Gastrocnemius medialis (tissue), 4 donors: ENCODE results near the gene KLF9. TPM values are rescaled to one million over a fixed set of nuclear protein-coding genes. Genes with fewer than 3 reads are reported as not detected.
A peak's percentile ranks its signal among the peaks of the same experiment; 100 is the strongest.

Experiments
- ATAC-seq, 2 donors: fragments of 150-250 bp; one replicate each; pipeline ENCODE4 v1.9.1; 2016
- DNase-seq, 2 donors: peaks; one replicate each; pipeline ENCODE4 v3.0.0-alpha.2; 2019
- H3K27ac ChIP-seq, 4 donors: fragments of 200-600 bp; sonication (generic); 1 replicate in 1 of 4; 2 replicates in 3 of 4; pipeline ENCODE4 v1.5.1; 2016 to 2018; ENCODE audit warnings: mild to moderate bottlenecking in 2 of 4, moderate library complexity in 1 of 4
- H3K27me3 ChIP-seq, 3 donors: fragments of 200-600 bp; sonication (generic) in 2 of 3; 1 replicate in 1 of 3; 2 replicates in 2 of 3; pipeline versions ENCODE4 v1.5.1 to v1.6.0; 2016 to 2019; ENCODE audit warnings: mild to moderate bottlenecking in 1 of 3, moderate library complexity in 1 of 3
- H3K36me3 ChIP-seq, 2 donors: fragments of 200-600 bp; sonication (generic) in 1 of 2; one replicate each; pipeline ENCODE4 v1.5.1; 2017 to 2018
- H3K4me1 ChIP-seq, 2 donors: fragments of 200-600 bp; sonication (generic) in 1 of 2; one replicate each; pipeline ENCODE4 v1.5.1; 2016 to 2017; ENCODE audit warnings: mild to moderate bottlenecking in 2 of 2
- H3K4me3 ChIP-seq, 4 donors: fragments of 200-600 bp; sonication (generic) in 3 of 4; 1 replicate in 1 of 4; 2 replicates in 3 of 4; pipeline ENCODE4 v1.5.1; 2016 to 2019; ENCODE audit warnings: mild to moderate bottlenecking in 2 of 4
- H3K9me3 ChIP-seq, 3 donors: fragments of 200-600 bp; sonication (generic) in 2 of 3; 1 replicate in 1 of 3; 2 replicates in 2 of 3; pipeline ENCODE4 v1.5.1; 2016 to 2019
- POLR2A ChIP-seq, 2 donors: fragments of 450-650 bp; IDR thresholded peaks; one replicate each; pipeline ENCODE4 v1.6.1; 2017; ENCODE audit warnings: antibody characterized with exemption in 2 of 2, mild to moderate bottlenecking in 2 of 2, moderate library complexity in 2 of 2
- in situ Hi-C, 4 donors: fragments of 200-750 bp; cut with MboI; loops; one replicate each; pipeline versions ENCODE4 v1.15.0 to v1.8.0; 2017; ENCODE audit warnings: low sequenced_read_pairs in 4 of 4
- intact Hi-C: fragments of 100-400 bp; cut with DNase I; formaldehyde crosslinking; loops from one replicate; pipeline ENCODE4 v1.15.1; 2023; ENCODE audit warnings: low total_unique reads
- total RNA-seq, 4 donors: library from RNA; depleted of rRNA; stranded (reverse); fragments of >200 nt; gene quantifications; one replicate each; pipeline versions ENCODE4 v1.1.0 to v1.2.3, GENCODE V29; 2016
- TF ChIP-seq, protein P1 (sequence below), 5 experiments: fragments of 450-650 bp in 3 of 5; fragments of 200-600 bp in 2 of 5; sonication (generic) in 2 of 5; IDR thresholded peaks in 4 of 5; conservative IDR thresholded peaks in 1 of 5; 1 replicate in 4 of 5; 2 replicates in 1 of 5; pipeline ENCODE4 v1.5.1; 2016 to 2019; ENCODE audit warnings: antibody characterized with exemption in 5 of 5, mild to moderate bottlenecking in 3 of 5, moderate library complexity in 3 of 5

Gene KLF9
- total RNA-seq, 4 donors from 2014 or later = 122 to 174 (median 169) TPM

DNA sequence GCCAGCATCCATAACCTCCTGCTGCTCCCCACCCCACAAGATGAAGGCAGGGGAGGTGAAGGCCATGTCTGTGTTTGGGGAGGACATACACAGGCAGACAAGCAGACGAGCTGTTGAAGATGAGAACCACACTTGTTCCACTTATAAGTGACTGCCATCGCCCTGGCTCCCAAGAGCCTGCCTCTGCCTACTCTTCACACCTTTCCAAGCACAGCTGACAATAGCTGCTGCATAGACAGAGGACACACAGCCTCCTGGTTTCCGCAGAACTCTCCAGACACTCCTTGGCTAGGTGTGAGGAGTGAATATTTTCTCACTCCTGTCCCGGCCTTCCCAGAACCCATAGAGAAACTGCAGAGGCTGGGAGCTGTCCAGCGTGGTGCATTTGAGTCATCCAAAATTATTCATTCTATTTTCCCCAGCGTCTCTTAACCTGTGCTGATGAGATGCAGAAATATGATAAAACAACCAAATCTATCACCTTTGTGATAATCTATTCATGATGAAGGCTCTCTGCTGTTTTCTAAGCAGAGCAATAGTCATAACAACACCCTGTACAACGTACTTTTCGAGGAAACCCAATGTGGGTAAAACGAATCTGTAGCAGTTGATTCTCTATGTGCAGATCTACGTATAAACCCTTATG lies 24.7 kb downstream of the KLF9 start:
- TF ChIP-seq, protein P1, sequence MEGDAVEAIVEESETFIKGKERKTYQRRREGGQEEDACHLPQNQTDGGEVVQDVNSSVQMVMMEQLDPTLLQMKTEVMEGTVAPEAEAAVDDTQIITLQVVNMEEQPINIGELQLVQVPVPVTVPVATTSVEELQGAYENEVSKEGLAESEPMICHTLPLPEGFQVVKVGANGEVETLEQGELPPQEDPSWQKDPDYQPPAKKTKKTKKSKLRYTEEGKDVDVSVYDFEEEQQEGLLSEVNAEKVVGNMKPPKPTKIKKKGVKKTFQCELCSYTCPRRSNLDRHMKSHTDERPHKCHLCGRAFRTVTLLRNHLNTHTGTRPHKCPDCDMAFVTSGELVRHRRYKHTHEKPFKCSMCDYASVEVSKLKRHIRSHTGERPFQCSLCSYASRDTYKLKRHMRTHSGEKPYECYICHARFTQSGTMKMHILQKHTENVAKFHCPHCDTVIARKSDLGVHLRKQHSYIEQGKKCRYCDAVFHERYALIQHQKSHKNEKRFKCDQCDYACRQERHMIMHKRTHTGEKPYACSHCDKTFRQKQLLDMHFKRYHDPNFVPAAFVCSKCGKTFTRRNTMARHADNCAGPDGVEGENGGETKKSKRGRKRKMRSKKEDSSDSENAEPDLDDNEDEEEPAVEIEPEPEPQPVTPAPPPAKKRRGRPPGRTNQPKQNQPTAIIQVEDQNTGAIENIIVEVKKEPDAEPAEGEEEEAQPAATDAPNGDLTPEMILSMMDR (IDR thresholded peaks at IDR 0.05 in 4 of 5, conservative IDR thresholded peaks at IDR 0.05 in 1 of 5) = no peak
- TF ChIP-seq POLR2A (IDR thresholded peaks at IDR 0.05) = no peak
- in situ Hi-C loops = no loop called here
- H3K9me3 ChIP-seq = no peaks in the 10 kb centered on the region
- peak overlapping the region in 2 of 4 donors; percentile 4 to 11 for H3K4me3 ChIP-seq
- peak overlapping the region; percentile 68 to 78 (median 71) for H3K27ac ChIP-seq
- no peaks in the 10 kb centered on the region for H3K27me3 ChIP-seq
- peak; percentile 32 to 38 for ATAC-seq
- no peak for DNase-seq
- intact Hi-C loops = no loop called here
- H3K36me3 ChIP-seq = peaks cover 2 to 29% of the 10 kb centered on the region in 2 donors
- H3K4me1 ChIP-seq = peaks cover 93 to 94% of the 10 kb centered on the region in 2 donors

DNA sequence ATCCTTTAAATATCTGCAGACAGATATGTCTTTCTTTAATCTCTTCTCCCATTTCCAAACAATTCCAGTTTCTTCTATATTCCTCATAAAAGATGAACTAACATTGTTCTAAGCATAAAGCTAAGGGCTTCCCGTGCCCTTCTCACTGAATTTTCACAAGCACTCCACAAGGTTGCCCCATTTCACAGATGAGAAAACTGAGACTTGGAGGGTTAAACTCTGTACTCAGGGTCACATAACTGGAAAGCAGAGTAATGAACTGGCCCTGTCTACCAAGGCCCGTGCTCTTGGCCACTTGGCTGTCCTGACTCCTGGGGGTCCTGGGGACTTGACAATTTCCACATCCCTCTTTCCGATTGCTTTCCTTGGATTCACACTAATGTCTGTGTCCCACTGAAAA lies 25.3 kb downstream of the KLF9 start:
- H3K4me1 ChIP-seq = peaks cover 93 to 94% of the 10 kb centered on the region in 2 donors
- no peak for ATAC-seq
- intact Hi-C loops (no loop called here), in situ Hi-C loops (no loop called here)
- H3K9me3 ChIP-seq = no peaks in the 10 kb centered on the region
- no peak overlapping the region for H3K4me3 ChIP-seq
- TF ChIP-seq, protein P1 (IDR thresholded peaks at IDR 0.05 in 4 of 5, conservative IDR thresholded peaks at IDR 0.05 in 1 of 5) = no peak
- no peak for TF ChIP-seq POLR2A (IDR thresholded peaks at IDR 0.05)
- no peak for DNase-seq
- H3K36me3 ChIP-seq = peaks cover 2 to 35% of the 10 kb centered on the region in 2 donors
- H3K27ac ChIP-seq = peak overlapping the region; percentile 68 to 78 (median 71)
- H3K27me3 ChIP-seq = no peaks in the 10 kb centered on the region

DNA sequence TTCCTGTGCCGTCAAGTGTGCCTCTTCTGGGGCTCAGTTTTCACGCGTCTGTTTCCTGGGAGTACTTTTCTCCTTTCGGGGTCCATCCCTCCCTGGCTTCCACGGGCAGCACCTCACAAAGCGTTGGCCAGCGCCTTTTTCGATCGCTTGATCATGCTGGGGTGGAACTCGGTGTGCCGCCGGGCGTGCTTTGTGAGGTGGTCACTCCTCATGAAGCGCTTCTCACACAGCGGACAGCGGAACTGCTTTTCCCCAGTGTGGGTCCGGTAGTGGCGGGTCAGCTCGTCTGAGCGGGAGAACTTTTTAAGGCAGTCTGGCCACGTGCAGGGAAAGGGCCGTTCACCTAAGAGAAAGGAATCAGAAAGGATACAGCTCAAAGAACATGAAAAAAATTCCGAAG lies 26.8 kb downstream of the KLF9 start:
- intact Hi-C loops = no loop called here

DNA sequence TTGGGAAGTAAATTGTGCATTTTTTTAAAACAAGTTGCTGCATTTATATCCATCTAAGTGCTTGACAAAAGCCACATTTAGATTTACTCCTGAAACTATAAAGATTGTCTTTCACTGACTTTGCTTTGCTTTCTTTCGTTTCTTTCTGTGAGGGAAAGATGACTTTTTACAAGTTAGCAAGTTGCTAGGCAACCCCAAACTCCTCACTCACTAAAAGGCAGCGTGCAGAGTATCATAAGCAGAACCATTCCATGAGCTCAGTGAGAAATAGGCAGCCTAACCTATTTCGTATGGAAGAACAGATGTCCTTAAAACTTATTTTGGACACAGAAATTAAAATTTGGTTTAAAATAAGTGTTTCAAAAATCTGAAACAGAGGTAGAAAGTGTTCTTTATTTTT lies 29.0 kb downstream of the KLF9 start:
- intact Hi-C loops = no loop called here
- in situ Hi-C loops = no loop called here

More for the DNA sequence above, 26.8 kb downstream of the KLF9 start:
- TF ChIP-seq POLR2A (IDR thresholded peaks at IDR 0.05) = no peak
- TF ChIP-seq, protein P1 (IDR thresholded peaks at IDR 0.05 in 4 of 5, conservative IDR thresholded peaks at IDR 0.05 in 1 of 5) = no peak
- H3K27me3 ChIP-seq = no peaks in the 10 kb centered on the region
- ATAC-seq (no peak), DNase-seq (no peak)
- in situ Hi-C loops = no loop called here
- no peaks in the 10 kb centered on the region for H3K9me3 ChIP-seq
- H3K27ac ChIP-seq = peak overlapping the region in 3 of 4 donors; percentile 6 to 29 (median 11)
- H3K36me3 ChIP-seq = peaks cover 2 to 42% of the 10 kb centered on the region in 2 donors
- peaks cover 93 to 94% of the 10 kb centered on the region in 2 donors for H3K4me1 ChIP-seq
- H3K4me3 ChIP-seq = no peak overlapping the region

More for the DNA sequence above, 29.0 kb downstream of the KLF9 start:
- DNase-seq (no peak), ATAC-seq (no peak)
- TF ChIP-seq, protein P1 (IDR thresholded peaks at IDR 0.05 in 4 of 5, conservative IDR thresholded peaks at IDR 0.05 in 1 of 5) = no peak
- no peak for TF ChIP-seq POLR2A (IDR thresholded peaks at IDR 0.05)
- no peak overlapping the region for H3K4me3 ChIP-seq
- H3K27ac ChIP-seq = peak overlapping the region in 3 of 4 donors; percentile 1 to 11 (median 6)
- peaks cover 70 to 72% of the 10 kb centered on the region in 2 donors for H3K4me1 ChIP-seq
- no peaks in the 10 kb centered on the region for H3K27me3 ChIP-seq
- no peaks in the 10 kb centered on the region for H3K9me3 ChIP-seq
- peaks cover 2 to 42% of the 10 kb centered on the region in 2 donors for H3K36me3 ChIP-seq
